Activated CD4-positive, alpha-beta T cell treated with anti-CD3 and anti-CD28 coated beads, Interleukin-2, amount 50 U/mL, for 24 hours (primary cell): ENCODE results near the gene GPSM1.

ENCODE experiments used
- DNase-seq, 2 donors: peaks; one replicate each; pipeline ENCODE4 v3.0.0-alpha.2; 2020; ENCODE audit warnings: low read depth in 1 of 2, low spot score in 1 of 2

Gene GPSM1

DNA sequence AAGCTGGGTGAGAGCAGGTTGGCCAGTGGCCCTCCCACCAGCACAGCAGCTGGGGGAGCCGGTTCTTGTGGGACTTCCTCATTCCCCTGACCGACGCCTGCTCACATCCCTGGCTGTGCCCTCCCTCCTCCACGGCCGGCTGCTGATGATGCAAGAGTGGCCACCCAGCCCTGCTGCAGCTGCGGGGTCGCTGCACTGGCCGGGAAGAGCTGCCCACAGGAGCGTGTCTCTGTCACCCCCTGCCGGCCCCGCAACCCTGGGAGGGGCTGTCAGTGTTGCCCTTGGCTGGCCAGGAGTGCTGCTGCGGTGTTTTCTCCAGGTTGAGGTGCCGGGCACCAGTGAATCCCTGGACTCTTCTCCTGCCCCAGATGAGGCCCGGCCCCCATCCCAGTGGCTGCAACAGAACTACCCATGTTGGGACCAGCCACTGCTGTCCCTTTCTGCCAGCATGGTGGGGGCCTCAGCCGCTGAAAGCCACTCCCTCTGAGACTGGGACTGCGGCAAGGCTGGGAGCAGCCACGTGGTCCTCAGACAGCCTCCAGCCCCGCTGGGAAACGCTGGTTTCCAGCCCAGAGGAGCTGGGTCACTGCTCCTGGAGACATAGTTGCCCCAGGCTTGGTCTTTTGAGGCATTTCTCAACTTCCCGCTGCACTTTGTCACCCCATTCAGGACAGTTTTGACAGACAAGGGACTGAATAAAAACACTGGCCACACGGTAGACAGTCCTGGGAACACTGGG lies 45.4 kb downstream of the GPSM1 start:
- DNase-seq, result no peak

DNA sequence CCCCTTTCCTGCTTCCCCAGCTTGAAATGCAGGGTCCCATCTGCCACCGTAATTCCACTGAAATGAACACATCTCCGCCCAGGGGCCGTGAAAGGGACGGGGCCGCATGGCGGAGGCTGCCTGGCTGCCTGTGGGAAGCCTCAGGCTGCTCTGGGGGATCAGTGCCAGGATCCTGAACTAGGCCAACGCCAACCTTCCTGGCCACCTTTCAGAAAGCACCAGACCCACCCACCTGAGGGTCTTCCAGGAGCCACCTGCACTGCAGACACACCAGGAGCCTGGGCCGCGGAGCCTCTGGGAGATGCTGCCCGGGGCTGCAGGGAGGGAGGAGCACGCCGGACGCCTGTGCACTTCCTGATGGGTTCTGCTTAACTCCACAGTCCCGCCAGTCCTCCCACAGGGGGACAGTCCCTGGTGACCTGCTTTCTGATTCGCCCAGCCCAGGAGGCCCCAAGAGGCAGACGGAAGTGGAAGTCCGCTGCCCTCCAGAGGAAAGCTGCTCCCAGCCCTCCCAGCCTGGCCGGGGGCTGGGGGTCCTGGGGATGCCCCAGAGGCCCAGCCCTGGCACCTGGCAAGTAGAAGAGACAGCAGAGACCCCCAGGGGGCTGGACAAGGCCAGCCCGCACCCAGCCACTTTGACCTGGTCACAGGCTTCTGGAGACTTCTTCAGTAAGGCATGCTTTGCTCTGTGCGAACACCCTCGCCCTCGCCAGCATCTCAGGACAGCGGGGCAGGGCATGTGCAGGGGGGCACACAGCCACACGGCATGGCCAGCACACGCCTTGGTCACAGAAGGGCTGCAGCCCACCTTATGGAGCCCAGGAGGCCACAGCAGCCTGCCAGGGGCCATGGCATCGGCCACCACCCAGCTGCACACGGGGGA lies 46.2 kb downstream of the GPSM1 start, which contains the start of gene CARD9:
CARD9 (minus strand) TSS at position 370 of the 883 bp plus-strand sequence. CDS start 1,591 bp downstream, outside the sequence.
- no peak for DNase-seq

DNA sequence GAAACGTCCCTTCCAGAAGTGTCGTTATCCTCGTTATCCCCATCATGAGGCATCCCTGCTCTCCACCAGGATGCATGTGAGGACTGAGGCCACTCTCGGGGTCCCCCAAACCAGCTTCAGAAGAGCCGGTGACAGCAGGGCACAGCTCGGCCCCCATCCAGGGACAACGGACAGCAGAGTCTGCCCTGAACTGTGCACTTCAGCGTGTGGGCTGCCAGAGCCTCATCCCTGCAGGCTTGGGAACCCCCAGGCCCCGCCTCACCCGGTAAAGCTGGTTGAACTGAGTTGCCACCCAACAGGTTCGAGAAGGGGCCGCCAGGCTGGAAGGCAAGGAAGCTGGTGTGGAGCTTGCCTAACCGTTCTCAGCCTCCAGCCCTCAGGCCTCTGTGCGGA lies 46.8 kb downstream of the GPSM1 start:
- DNase-seq, result no peak

DNA sequence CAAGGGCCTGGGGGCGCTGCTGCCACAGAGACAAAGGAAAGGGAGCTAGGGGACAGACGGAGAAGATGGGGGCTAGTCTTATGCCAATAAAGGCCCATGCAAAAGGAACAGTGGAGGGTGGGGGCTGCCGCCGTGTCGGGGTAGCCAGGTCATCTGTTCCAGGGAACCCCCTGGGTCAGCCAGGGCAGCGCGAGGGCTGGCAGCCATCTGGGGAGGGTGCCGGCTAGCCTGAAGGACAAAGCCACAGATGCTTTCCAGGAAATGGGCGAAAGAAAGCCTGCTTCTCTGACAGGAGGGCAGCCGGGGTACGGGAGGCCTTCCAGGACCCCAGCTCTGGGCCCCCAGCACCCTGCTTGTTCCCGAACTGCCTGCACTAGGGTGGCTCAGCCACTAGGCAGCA lies 47.8 kb downstream of the GPSM1 start:
- DNase-seq, result no peak

DNA sequence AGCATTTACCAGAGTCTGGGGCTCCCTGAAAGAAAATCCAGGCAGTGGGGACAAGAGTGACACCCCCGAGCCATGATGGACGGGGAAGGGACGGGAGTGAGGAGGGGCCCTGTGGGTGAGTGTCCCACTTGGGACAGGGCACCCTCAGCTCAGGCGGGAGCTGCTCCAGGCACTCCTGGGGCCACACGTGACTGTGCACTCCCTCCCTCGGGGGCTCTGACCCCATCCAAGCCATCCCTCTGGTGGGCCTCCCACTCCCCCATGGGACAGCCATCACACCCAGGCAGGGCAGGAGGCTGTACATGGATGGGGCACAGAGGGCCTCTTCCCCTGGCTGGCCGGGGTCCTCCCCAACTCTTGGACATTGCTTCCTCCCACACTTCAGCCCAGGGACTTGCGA lies 49.1 kb downstream of the GPSM1 start:
- no peak for DNase-seq

DNA sequence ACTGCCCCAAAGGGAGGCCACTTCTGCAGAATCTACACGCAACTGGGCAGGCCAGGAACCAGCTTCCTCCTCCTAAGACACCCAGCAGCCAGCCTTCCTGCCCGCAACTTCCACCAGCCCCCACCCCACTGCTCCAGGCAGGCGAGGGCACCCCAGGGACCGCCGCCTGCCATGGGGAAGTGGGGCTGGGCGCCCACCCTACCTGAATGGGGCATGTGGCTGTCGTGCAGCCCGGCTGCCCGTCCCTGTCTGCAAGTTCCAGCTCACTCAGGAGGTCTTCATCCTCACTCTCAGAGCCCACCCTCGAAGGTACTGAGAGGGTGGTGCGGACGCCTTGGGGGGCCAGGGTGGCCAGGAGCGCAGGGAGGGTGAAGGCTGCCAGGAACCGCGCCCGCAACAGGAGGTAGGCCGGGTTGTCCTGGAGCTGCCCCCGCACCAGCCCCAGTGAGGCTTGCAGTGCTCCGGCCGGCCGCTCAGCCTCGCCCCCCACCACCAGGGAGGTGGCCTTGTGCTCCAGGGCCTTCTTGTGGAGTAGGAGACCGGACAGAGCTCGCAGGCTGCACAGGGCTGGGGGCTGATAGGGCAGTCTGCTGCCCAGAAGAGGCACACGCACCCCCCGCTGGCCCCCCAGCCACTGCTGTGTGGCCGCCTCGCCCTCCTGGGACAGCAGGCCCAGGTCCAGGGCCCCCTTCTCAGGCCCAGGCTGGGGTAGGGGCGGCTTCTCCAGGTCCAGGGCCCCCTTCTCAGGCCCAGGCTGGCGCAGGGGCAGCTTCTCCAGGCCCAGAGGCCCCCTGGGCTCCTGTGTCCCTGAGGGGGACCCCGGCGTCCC lies 50.2 kb downstream of the GPSM1 start:
- DNase-seq, result no peak

DNA sequence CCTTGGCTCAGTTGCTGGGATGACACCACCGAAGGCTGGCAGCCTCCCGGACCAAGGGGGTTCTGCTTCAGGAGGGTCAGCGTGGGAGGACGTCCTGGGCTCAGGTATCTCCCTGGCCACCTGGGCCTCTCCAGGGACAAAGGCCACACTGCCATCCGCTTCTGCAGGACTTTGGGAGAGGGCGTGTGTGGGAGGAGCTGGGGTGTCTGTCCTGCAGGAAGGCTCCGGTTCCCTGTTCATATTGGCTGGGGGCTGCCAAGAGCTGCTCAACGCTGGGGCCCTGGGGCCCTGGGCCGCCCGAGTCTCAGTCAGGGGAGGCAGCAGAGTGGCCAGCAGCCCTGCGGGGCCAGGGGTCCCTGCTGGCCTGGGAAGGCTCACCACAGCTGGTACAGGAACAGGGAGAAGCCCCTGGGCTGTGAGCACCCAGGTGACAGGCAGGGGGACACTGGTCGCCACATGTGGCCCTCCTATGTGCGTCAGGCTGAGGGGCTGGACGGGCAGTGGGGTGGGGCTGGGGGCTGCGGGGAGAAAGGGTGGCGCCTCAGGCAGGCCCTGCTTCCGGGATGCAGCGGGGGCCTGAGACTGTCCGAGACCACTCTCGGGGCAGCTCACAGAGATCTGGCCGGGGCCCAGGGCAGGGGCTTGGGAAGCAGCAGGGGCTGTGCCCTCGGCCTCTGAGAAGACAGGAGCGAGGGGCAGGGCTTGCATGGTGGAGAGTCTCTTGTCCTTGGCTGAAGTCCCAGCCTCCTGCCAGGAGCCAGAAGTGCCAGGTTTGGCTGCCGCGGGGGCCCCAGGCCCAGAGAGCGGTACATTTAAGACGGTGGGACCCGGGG lies 51.0 kb downstream of the GPSM1 start:
- no peak for DNase-seq

DNA sequence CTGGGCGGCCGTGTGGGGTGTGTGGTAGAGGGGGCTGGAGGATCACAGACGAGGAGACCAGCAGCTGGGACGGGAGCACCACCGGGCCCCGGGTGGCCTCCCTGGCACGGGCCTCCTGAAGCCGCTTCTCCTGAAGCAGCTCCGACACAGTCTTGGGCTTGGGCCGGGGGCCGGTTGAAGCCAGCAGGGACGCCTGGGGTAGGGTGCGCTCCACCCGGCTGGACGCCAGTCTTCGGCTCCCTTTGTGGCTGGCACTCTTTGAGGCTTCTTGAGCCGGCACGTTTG lies 51.6 kb downstream of the GPSM1 start:
- DNase-seq, result no peak

DNA sequence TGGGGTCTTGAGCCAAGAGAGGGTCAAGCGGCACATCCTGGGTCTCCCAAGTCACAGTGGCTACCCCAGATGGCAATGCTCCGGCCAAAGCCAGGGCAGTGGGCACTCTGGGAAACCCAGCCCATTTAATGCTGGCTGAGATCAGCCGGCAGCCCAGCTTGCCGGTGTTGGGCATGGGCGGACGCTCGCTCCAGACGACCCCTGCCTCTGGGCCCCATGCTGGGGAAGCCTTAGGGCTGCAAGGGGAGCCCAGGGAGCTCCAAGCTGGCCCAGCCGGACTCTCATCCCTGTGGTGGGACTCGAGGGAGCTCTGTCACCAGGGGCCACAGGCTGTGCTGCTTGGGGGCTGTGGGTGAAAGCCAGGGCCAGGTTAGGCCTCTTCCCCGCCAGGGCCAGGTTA lies 52.1 kb downstream of the GPSM1 start:
- no peak for DNase-seq

DNA sequence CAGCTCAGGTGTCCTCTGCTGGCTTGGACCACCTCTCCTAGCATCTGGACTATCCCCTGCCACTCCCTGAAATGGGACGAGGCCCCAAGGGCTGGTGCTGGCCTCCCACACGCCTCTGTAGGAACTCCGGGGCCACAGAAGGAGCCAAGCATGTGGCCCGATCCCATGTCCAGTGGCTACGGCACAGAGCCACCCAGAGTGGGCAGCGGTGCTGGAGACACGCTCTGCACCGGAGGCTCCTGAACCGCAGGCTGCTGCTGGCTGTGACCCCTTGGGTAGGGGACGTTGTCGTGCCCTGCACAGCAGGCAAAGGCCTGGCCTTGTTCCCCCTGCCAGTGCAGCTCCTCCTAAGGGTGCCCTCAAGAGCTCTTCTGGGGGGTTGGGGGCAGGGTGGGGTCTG lies 52.6 kb downstream of the GPSM1 start:
- no peak for DNase-seq

DNA sequence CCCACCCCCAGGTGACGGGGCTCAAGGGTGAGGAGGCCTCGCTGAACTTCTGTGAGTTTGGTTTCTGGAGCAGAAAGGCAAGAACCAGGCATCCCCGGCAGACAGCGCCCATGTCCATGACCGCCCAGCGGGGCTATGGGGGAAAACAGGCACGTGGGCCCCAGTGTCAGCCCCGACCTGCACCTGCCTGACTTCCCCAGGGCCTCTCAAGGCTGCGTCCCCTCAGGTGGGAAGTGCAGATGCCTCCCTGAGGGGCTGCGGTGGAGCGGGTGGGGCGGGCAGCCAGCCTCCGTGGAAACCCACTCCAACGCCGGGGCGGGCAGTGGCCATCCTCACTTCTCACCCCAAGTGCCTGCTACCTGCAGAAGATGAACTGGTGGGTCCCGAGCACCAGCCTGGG lies 53.0 kb downstream of the GPSM1 start:
- DNase-seq, result no peak

DNA sequence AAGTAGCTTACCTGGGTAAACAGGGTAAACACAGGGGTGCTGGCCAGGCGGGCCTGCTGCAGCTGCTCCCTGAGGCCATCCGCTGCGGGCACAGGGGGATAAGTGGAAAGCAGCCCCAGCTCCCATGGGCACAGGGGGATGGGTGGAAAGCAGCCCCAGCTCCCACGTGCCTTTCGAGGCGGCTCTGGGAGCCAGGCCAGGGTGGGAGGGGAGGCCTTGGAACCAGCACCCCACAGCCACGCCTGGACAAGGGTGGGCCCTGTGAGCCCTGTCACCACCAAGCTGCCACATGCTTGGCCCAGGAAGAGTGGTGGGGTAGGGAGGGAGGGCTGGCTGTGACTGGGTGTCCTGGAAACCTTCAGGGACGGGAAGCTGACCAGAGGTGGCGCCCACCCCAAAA lies 54.0 kb downstream of the GPSM1 start:
- no peak for DNase-seq

DNA sequence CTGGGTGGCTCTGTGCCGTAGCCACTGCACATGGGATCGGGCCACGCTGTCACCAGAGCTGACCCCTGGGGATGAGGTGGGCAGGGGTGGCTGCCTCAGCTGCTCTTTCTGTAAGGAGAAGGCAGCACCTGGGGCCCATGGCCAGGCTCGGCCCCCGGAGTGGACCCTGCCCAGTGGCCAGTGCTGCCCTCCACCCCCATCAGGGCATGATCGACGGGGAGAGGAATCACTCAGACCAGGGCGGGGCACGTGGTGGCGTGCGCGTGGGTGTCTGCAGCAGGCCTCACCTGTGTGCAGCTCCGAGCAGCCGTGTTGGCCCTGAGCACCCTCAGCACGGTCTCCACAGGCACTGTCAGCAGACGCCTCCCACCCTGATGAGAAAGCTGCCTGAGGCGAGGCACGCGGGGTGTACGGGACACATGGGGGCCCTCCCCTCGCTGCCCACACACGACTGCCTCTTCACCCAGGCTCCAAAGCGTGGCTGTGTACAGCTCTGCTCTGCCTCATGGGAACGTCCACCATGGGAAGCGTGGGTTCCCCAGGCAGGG lies 54.7 kb downstream of the GPSM1 start:
- no peak for DNase-seq

DNA sequence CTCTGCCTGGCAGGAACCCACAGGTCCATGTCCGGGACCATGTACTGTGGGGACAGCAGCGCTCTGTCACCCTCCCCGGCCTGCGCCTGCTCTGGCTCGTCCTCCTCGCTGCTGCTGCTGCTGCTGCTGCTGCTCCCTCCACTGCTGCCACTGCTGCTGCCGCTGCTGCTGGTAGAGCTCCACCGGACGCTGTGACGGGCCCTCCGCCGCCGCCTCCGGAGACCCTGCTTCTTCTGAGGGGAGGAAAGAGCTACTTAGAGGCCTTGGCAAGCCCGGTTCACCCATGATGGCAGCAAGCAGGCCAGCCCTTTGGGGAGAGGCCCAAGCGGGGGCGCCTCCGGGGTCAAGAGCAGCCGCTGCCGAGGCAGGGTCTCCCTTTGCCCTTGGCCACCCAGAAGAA lies 56.1 kb downstream of the GPSM1 start:
- DNase-seq, result no peak

DNA sequence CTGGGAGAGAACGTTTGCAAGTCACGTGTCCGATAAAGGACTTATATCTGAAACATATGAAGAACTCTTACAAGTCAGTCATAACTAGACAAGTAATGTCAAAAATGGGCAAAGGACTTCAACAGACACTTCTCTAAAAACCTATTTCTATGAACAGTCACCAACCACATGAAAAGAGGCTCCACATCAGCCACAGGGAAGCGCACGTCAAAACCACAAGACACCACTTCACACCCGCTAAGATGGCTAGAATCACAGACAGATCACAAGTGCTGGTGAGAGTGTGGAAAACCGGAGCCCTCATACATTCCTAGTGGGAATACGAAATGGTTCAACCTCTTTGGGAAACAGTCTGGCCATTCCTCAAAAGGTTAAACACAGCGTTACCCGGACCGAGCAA lies 57.7 kb downstream of the GPSM1 start:
- DNase-seq, result no peak

DNA sequence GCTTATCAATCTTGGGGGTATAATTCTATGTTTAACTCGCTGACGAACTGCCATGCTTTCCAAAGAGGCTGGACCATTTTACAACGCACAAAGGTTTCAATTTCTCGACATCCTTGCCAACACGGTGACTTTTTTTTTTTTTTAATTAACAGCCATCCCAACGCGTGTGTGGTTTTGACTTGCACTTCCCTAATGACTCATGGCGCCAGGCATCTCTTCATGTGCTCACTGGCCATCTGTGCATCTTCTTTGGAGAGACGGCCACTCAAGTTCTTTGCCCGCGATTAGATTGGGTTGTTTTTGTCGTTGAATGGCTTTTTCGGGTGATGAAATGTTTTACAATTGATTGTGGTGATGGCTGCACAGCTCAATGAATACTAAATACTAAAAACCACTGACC lies 58.7 kb downstream of the GPSM1 start:
- DNase-seq, result no peak

DNA sequence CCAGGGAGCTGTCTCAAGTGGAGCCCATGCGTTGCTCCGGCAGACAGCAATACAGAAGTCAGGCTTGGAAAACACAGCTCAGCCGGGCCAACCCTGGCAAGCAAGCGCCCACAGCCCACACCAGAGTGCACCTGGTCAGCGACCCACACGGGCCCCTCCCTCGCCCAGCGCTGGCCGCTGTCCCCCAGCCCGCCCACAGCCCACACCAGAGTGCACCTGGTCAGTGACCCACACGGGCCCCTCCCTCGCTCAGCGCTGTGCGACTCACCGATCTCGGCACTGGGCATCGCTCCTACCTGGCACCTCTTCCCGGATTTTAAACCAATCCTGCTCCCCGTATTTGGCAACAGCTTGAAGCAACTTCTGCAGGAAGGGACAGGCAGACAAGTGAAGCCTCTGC lies 59.9 kb downstream of the GPSM1 start:
- no peak for DNase-seq

DNA sequence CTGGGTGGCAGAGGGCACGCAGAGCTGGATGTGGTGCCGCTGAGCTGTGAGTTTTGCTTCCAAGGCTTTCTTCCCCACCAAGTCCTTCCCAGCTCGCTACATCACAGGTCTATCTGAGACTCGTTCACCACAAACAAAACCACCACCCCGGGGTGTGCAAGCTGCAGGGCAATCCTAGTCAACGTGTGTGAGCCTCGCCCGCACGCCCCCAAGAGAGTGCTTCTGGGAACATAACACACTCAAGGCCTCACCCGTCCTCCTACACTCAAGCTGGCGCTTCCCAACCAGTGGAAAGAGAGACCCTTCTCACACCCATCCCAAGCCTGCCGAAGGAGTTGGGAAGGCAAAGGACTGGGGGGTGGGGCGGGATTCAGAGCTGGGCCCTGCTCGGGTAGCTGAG lies 62.1 kb downstream of the GPSM1 start:
- DNase-seq, result no peak

DNA sequence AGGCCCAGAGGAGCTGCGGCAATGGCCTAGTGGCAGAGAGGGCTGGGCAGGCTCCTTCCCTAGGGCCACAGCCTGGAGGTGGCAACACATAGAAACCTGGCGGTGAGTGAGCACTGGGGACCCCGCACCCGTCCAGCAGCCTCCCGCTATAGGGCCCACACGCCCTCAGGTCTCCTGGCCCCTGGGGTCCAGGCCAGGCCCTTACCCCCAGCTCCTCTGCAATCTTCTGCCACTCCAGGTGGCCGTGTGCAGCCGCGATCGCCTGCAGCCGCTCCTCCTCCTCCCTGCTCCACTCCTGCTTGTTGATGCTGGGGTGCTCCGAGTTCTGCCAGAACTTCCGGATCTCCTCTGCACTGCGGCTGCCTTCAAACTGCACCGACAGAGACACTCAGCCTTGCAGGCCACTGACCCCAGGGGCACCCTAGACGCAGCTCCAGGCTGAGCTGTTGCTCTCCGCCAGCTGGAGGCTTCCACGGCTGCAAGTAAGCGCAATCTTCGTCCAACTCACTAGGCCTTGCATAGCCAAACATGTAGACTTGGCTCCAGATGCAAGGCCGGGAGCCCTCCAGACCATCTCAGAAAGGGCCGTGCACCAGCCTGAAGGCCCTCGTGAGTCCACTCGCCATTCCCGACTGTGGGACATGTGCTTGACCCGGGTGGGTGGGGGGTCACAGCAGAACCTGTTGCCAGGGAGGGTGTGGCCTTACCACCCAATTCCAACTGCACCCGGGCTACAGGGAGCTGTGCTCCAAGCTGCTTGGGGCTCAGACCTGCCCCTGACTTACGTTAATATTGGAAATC lies 64.6 kb downstream of the GPSM1 start:
- no peak for DNase-seq
